D721Med (cell line): ENCODE measurements around the gene GNA15.

Experiments
- DNase-seq: peaks from one replicate; pipeline ENCODE4 v3.0.0; 2011; ENCODE audit warnings: low spot score; ENCODE audit not compliant: insufficient read length
- FAIRE-seq: peaks from 2 replicates; lab custom pipeline; 2011; peaks lifted over from hg19 to GRCh38; lab: Jason Lieb, UNC
- TF ChIP-seq, protein P1 (sequence below): IDR thresholded peaks from 2 replicates; pipeline ENCODE4 v1.5.1; 2012; ENCODE audit warnings: mild to moderate bottlenecking, control low read depth; ENCODE audit not compliant: insufficient read depth; ENCODE audit errors: missing control alignments

The GNA15 gene

DNA sequence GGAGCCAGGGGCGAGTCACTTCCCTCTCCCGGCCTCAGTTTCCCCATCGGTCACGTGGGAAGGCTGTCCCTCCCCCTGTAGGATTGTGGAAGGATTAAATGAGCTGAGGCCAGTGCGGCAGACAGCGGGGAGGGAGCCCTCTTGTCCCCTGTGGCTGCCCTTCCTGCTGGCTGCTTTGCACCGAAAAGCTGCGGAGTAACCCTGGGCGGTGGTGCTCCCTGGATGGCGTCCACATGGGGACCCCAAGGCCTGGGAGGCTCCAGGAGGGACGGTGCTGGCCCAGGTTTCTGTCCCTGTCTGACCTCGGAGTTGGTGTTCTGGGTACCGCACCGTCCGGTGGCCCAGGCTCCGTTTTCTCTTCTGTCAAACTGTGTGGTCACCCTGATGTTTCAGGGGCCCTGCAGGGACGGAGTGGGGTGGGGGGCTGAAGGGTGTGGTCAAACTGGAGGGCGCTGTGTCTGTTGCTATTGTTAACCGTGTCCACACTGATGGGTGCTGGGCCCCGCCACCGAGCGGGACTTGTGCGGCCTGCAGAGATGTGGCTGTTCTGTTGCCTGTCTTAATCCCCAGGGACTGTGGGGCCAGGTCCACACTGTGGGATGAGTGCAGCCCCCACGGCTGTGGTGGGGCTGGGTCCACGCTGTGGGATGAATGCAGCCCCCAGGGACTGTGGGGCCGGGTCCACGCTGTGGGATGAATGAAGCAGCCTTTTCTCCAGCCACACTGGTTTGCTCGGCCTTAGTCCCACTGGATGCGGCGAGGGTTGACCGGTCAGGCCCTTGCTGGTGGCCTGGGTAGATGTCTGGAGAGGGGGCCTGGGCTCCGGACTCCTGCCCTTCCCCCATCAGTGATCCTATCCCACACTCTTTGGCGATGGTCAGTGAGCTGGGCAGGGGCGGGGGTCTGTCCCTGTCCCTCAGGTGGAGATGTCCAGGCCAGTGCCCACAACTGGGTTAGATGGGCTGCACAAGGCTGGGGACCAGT lies 34.8 kb upstream of the GNA15 start:
- no peak for FAIRE-seq
- TF ChIP-seq, protein P1, sequence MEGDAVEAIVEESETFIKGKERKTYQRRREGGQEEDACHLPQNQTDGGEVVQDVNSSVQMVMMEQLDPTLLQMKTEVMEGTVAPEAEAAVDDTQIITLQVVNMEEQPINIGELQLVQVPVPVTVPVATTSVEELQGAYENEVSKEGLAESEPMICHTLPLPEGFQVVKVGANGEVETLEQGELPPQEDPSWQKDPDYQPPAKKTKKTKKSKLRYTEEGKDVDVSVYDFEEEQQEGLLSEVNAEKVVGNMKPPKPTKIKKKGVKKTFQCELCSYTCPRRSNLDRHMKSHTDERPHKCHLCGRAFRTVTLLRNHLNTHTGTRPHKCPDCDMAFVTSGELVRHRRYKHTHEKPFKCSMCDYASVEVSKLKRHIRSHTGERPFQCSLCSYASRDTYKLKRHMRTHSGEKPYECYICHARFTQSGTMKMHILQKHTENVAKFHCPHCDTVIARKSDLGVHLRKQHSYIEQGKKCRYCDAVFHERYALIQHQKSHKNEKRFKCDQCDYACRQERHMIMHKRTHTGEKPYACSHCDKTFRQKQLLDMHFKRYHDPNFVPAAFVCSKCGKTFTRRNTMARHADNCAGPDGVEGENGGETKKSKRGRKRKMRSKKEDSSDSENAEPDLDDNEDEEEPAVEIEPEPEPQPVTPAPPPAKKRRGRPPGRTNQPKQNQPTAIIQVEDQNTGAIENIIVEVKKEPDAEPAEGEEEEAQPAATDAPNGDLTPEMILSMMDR: no peak
- peak; percentile 11 for DNase-seq

DNA sequence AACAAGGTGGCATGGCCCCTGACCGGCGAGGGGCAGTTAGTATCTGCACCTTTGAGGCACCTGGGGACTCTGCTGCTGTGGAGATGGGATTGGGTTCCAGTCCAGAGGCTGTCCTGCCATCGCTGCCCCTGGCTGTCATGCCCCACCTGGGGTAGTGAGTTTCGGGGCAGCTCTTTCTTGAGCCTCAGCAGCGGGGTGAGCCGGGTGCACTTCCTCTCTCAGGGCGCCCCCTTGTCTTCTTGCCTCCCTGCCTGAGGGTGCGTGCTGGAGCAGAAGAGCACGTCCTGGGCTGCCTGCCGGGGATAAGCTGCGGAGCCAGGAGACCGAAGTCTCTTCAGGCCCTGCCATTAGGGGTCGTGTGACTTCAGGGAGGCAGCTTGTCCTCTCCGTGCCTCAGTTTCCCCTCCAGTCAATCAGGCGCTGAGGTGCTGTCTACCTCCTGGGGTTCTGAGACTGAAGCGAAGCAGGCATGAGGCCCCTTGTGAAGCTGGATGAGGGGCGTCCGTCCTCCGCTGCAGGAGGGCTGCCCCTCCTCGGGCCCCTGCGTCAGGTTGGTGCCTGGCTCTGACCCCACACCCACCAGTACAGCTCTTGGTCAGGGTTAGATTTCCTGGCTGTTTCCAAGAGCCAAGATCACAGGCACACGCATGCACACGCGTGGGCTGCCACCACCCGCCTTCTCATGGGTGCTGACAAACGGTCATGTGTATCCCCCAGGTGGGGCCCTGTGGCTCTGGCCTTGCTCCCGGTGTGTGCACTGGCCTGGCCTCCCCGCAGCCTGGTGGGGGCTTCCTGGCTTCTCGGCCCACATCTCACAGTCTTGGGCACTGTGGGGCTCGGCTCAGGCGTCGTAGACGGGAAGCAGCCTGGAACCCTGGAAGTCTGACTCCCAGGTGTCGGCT lies 33.3 kb upstream of the GNA15 start:
- TF ChIP-seq, protein P1: no peak
- FAIRE-seq (no peak), DNase-seq (peak; percentile 9)

DNA sequence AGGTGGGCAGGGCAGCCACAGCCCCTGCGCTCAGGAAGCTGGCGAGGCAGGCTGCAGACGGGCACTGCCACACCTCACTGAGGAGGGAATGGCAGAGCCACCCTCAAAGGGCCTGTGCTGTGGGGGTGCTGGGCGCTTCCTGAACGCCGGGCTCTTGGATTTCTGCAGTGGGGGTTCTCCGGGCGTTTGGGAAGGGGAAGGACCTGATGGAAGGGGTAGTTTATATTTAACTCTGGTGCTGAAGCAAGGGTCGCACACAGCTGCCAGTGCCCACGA lies 31.2 kb upstream of the GNA15 start:
- DNase-seq (peak; percentile 11), FAIRE-seq (no peak)

DNA sequence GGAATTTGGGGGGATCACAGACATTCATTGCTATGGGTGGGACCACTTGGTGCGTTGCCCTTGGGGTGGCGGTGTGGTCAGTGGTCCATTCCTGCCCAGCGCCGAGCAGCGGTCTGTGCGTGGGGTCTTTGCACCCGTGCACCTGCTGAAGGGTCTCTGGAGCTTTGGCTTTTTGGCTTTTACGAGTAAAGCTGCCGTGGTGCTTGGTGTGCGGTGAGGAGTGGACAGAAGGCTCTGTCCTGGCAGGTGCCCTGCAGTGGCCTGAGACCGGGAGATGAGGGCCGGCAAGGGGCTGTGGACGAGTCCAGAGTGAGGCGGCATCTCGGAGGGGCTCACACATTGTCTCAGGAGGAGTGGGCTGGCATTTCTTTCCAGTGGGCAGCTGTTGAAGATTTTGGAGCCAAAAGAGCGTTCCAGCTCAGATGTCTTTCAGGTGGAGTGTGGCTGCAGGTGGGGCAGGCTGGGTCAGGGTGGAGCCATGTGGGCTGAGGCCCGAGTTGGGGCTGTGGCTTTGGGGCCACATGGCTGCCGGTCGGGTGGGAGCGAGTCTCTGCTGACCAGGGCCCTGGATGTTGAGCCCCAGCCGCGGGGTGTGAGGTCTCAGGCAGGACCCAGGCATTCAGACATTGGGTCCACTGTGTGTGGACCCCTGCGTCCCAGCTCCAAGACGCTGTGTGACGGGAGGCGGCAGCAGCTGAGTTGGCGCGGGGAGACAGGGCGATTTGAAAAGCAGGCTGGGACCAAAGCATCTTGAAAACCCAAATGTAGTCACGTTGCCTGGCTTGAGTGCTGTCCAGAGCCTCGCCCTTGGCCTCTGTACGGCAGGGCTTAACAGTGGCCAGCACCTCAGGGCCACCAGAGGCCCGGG lies 30.0 kb upstream of the GNA15 start:
- no peak for DNase-seq
- no peak for FAIRE-seq
- TF ChIP-seq, protein P1: no peak

More for the DNA sequence above, 31.2 kb upstream of the GNA15 start:
- TF ChIP-seq, protein P1: no peak

DNA sequence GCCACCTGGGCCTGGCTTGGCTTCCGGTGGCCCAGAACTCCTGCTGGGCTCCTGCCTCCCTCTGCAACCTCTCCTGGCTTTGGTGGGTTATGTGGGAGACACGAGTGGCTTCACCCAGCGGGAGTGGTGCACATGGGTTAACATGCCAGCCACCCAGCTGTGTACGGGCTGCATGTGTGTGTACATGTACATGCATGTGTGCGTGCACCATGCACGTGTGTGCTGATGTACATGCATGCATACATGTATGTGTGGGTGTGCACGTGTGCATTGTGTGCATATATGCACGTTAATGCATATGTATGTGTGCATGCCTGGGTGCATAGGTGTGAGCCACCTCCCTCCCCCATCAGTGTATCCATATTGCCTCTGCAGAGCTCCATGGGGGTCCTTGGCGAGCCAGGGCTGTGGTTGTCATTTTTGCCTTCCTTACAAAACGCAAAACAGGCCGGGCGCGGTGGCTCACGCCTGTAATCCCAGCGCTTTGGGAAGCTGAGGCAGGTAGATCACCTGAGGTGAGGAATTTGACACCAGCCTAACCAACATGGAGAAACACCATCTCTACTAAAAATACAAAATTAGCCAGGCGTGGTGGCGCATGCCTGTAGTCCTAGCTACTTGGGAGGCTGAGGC lies 29.2 kb upstream of the GNA15 start:
- FAIRE-seq (no peak), DNase-seq (no peak)
- TF ChIP-seq, protein P1: no peak

DNA sequence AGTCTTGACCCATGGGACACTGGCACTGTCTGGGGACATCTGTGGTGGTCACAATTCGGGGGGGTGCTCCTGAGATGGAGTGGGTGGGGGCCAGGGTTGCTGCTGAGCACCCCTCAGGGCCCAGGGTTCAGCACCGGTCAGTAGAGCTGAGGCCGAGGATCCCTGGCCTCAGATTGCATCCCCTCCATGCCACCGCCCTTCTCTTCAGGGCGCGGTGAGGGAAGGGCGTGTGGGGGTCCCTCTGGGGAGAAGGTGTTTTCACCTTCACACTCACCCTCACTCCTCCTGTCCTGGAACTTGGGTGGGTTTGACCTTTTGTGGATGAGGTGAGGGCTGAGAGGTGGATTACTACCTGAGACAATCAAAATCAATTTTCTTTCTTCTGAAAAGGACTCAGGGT lies 28.2 kb upstream of the GNA15 start:
- FAIRE-seq: no peak
- DNase-seq: no peak
- TF ChIP-seq, protein P1: no peak
